ENCODE results near the gene FYB2.

DNA sequence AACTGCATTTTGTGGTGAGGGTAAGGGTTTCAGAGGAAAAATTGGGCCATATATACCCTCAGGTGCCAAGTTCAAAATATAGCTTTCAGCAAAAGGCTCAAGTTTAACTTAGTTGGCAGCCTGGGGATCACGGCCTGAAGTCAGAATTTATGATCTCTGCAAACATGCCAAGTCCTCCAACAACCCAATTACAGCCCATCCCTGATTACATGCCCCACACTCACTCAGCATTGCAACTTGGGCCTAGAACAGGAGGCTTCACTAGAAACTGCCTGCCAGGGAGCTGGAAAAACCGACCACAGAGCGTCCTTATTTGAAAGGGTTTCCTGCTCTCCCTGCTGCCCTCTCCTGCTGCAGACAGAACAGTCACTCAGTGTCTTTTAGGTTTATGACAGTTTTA, 12.4 kb downstream of the FYB2 start:
- TF ChIP-seq, protein P1, sequence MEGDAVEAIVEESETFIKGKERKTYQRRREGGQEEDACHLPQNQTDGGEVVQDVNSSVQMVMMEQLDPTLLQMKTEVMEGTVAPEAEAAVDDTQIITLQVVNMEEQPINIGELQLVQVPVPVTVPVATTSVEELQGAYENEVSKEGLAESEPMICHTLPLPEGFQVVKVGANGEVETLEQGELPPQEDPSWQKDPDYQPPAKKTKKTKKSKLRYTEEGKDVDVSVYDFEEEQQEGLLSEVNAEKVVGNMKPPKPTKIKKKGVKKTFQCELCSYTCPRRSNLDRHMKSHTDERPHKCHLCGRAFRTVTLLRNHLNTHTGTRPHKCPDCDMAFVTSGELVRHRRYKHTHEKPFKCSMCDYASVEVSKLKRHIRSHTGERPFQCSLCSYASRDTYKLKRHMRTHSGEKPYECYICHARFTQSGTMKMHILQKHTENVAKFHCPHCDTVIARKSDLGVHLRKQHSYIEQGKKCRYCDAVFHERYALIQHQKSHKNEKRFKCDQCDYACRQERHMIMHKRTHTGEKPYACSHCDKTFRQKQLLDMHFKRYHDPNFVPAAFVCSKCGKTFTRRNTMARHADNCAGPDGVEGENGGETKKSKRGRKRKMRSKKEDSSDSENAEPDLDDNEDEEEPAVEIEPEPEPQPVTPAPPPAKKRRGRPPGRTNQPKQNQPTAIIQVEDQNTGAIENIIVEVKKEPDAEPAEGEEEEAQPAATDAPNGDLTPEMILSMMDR (IDR thresholded peaks at IDR 0.05) = no peak
- TF ChIP-seq ZFX (IDR thresholded peaks at IDR 0.05; ENCODE audit: borderline replicate concordance) = no peak

All from 22Rv1 (cell line).